Measurements from ENCODE around the gene ZNF101. TPM values are rescaled to one million over a fixed set of nuclear protein-coding genes. Genes with fewer than 3 reads are reported as not detected.

The ZNF101 gene
- total and polyA plus RNA-seq, 9 of the 15 experiments (the other 6 are each of a cell fraction or from before 2014, with no cell fraction given) = 9.6 to 20.3 (median 12.4) TPM

DNA sequence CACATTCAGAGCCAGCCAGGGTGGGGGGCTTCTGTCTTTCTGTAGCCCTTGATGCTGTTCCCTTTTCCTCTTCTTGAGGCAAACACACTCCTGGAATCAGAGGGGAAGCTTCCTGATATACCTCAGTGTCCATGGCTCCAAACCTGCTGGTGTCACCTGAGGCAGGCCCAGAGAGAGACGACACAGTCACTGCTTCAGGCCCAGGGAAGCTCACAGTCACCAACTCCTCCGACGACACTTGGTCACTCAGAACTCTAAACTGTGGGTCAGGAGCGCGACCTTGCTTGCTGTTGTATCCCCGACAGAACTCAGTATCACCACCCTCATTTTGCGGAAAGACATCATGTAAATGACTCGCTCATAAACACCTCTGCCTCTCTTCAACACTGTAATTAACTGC, 6.3 kb upstream of the ZNF101 start (continued):
- TF ChIP-seq, protein P1, sequence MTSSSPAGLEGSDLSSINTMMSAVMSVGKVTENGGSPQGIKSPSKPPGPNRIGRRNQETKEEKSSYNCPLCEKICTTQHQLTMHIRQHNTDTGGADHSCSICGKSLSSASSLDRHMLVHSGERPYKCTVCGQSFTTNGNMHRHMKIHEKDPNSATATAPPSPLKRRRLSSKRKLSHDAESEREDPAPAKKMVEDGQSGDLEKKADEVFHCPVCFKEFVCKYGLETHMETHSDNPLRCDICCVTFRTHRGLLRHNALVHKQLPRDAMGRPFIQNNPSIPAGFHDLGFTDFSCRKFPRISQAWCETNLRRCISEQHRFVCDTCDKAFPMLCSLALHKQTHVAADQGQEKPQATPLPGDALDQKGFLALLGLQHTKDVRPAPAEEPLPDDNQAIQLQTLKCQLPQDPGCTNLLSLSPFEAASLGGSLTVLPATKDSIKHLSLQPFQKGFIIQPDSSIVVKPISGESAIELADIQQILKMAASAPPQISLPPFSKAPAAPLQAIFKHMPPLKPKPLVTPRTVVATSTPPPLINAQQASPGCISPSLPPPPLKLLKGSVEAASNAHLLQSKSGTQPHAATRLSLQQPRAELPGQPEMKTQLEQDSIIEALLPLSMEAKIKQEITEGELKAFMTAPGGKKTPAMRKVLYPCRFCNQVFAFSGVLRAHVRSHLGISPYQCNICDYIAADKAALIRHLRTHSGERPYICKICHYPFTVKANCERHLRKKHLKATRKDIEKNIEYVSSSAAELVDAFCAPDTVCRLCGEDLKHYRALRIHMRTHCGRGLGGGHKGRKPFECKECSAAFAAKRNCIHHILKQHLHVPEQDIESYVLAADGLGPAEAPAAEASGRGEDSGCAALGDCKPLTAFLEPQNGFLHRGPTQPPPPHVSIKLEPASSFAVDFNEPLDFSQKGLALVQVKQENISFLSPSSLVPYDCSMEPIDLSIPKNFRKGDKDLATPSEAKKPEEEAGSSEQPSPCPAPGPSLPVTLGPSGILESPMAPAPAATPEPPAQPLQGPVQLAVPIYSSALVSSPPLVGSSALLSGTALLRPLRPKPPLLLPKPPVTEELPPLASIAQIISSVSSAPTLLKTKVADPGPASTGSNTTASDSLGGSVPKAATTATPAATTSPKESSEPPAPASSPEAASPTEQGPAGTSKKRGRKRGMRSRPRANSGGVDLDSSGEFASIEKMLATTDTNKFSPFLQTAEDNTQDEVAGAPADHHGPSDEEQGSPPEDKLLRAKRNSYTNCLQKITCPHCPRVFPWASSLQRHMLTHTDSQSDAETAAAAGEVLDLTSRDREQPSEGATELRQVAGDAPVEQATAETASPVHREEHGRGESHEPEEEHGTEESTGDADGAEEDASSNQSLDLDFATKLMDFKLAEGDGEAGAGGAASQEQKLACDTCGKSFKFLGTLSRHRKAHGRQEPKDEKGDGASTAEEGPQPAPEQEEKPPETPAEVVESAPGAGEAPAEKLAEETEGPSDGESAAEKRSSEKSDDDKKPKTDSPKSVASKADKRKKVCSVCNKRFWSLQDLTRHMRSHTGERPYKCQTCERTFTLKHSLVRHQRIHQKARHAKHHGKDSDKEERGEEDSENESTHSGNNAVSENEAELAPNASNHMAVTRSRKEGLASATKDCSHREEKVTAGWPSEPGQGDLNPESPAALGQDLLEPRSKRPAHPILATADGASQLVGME (CRISPR knock-in tag; IDR thresholded peaks at IDR 0.05) = no peak

DNA sequence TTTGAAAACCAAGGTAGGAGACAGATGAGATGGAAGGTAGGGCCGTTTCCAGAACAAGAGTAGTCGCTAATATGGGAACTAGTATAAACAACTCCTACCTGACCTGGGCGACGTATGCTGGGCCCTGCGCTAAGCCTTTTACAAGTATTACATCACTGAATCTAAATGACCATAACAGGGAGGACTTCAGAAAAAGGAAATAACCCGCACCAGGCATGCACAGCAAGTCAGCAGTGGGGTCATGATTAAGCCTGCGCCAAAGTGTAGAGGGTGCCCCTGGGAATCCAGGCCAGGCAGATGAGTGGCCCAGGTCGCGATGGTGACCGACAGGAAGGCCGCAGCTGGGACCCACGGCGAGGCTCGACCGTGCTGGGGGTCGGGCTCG, 5.8 kb upstream of the ZNF101 start:
- H4K20me1 ChIP-seq (replicated peaks; ENCODE audit: control insufficient read depth, insufficient read depth, low read length) = peaks cover 9% of the 10 kb centered on the region; the same call in 1 of the 2 replicates
- peak overlapping the region; percentile 98 for H2AFZ ChIP-seq (ENCODE audit: low read depth, low read length)
- H3K9me1 ChIP-seq (ENCODE audit: control insufficient read depth, insufficient read depth, low read length) = no peaks in the 10 kb centered on the region
- DNase-seq (ENCODE audit: extremely low read depth in 1 of 4, low spot score in 3 of 4) (no peak), ATAC-seq (peak; percentile 28), FAIRE-seq (no peak)
- peak overlapping the region; percentile 92 for H3K4me3 ChIP-seq
- peaks cover 10 to 36% of the 10 kb centered on the region in 2 experiments; a peak in 4 of 5 replicates for H3K4me1 ChIP-seq (replicated peaks in 1 of 2; ENCODE audit: control insufficient read depth in 2 of 2, insufficient read depth in 2 of 2, low read length in 2 of 2)
- peaks cover 36% of the 10 kb centered on the region for H3K79me2 ChIP-seq (ENCODE audit: control insufficient read depth, insufficient read depth, low read length)
- in situ Hi-C loops (cut with MboI) = no loop called here
- no peak for TF ChIP-seq ZNF551 (CRISPR knock-in tag; IDR thresholded peaks at IDR 0.05)
- TF ChIP-seq ZNF57 (CRISPR knock-in tag; IDR thresholded peaks at IDR 0.05) = no peak
- TF ChIP-seq, protein P2, sequence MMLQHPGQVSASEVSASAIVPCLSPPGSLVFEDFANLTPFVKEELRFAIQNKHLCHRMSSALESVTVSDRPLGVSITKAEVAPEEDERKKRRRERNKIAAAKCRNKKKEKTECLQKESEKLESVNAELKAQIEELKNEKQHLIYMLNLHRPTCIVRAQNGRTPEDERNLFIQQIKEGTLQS (IDR thresholded peaks at IDR 0.05) = peak; percentile 52
- TF ChIP-seq, protein P2 (CRISPR knock-in tag; conservative IDR thresholded peaks at IDR 0.05) = no peak
- 0 out of 2 replicates have a peak, but pooled peaks have one; percentile 43 for TF ChIP-seq NR4A1 (CRISPR knock-in tag; IDR thresholded peaks at IDR 0.05)
- TF ChIP-seq NR4A1 (tag; IDR thresholded peaks at IDR 0.05) = no peak
- 0 out of 4 replicates have a peak, but pooled peaks of 1 of the 2 experiments have one; percentile 12 for TF ChIP-seq TEAD1 (CRISPR knock-in tag; IDR thresholded peaks at IDR 0.05)
- TF ChIP-seq BRCA1 (IDR thresholded peaks at IDR 0.05) = no peak
- TF ChIP-seq BRCA1 (CRISPR knock-in tag; IDR thresholded peaks at IDR 0.05) = 0 out of 2 replicates have a peak, but pooled peaks have one; percentile 48
- TF ChIP-seq, protein P3, sequence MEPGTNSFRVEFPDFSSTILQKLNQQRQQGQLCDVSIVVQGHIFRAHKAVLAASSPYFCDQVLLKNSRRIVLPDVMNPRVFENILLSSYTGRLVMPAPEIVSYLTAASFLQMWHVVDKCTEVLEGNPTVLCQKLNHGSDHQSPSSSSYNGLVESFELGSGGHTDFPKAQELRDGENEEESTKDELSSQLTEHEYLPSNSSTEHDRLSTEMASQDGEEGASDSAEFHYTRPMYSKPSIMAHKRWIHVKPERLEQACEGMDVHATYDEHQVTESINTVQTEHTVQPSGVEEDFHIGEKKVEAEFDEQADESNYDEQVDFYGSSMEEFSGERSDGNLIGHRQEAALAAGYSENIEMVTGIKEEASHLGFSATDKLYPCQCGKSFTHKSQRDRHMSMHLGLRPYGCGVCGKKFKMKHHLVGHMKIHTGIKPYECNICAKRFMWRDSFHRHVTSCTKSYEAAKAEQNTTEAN (CRISPR knock-in tag; IDR thresholded peaks at IDR 0.05) = peak; percentile 65; the same call in 1 of the 2 replicates
- H3K36me3 ChIP-seq (ENCODE audit: control insufficient read depth, insufficient read depth, low read length) = peaks cover 36% of the 10 kb centered on the region
- POLR2A ChIA-PET = interaction anchor here (0.6 to 5.0 kb wide), 3 partner anchors 12 to 100 kb away, joined by 3 to 40 read pairs (median 4); no protein-coding TSS in a partner anchor
- intact Hi-C loops (cut with micrococcal nuclease) = loop anchor here (10.0 kb wide), 1 partner anchor 72 kb away; the partner anchor contains the start of gene ZNF14
- peak overlapping the region; percentile 100 for H3K27ac ChIP-seq (ENCODE audit: extremely low read depth, low read depth, low read length)
- BruUV-seq (replicated peaks) = no TSS peak
- peak overlapping the region; percentile 95 to 96 for H3K9ac ChIP-seq (ENCODE audit: insufficient read depth in 1 of 2, low read depth in 2 of 2, low read length in 2 of 2)
- 2% methylated on average over 11 of the region's 17 CpGs for WGBS (ENCODE audit: insufficient coverage, low coverage, missing lambda C conversion rate)
- peak overlapping the region; percentile 99 for H3K4me2 ChIP-seq (ENCODE audit: insufficient read depth, low read length)
- no peaks in the 10 kb centered on the region for H3K27me3 ChIP-seq (ENCODE audit: control insufficient read depth in 2 of 2, insufficient read depth in 2 of 2, low read length in 2 of 2)
- CTCF ChIA-PET (ENCODE audit: low intra/inter-chr PET ratio) = no interaction called here
- H3K9me3 ChIP-seq (replicated peaks; ENCODE audit: control insufficient read depth, insufficient read depth, low read depth, low read length) = no peaks in the 10 kb centered on the region; the same call in 1 of the 2 replicates
